Jurkat, Clone E6-1 (cell line): ENCODE measurements around the gene PRR5.
"Not testable (repeated sequence)": the region's sequence is repeated elsewhere in the genome, so short reads cannot be mapped to it uniquely, and the experiment has no call there.

ENCODE experiments used
- DNase-seq: peaks from one replicate; pipeline ENCODE4 v3.0.0-alpha.2; 2011; ENCODE audit warnings: low read depth, low spot score
- H3K4me3 ChIP-seq: 2 replicates; pipeline ENCODE4 v1.5.1; 2011; ENCODE audit warnings: mild to moderate bottlenecking, low read length, control low read depth, moderate library complexity

PRR5 gene

GRCh38 chr22:44729391-44730021 is 27.5 kb downstream of the PRR5 start:
- no peak for DNase-seq
- H3K4me3 ChIP-seq: no peak overlapping the region

- H3K4me3 ChIP-seq: no peak overlapping the region
- no peak for DNase-seq
These were observed 28.0 kb downstream of the PRR5 start for GRCh38 chr22:44730022-44730393.

GRCh38 chr22:44730490-44731356 is 28.7 kb downstream of the PRR5 start:
- no peak overlapping the region for H3K4me3 ChIP-seq
- no peak for DNase-seq

GRCh38 chr22:44731357-44731970 is 29.5 kb downstream of the PRR5 start:
- no peak for DNase-seq
- H3K4me3 ChIP-seq: no peak overlapping the region

- DNase-seq: no peak
- H3K4me3 ChIP-seq: no peak overlapping the region
These were observed 30.1 kb downstream of the PRR5 start for GRCh38 chr22:44732017-44732561.

GRCh38 chr22:44732661-44733060 is 30.7 kb downstream of the PRR5 start:
- no peak for DNase-seq
- no peak overlapping the region for H3K4me3 ChIP-seq

GRCh38 chr22:44733426-44734106 is 31.6 kb downstream of the PRR5 start:
- no peak for DNase-seq

GRCh38 chr22:44734278-44734677 is 32.3 kb downstream of the PRR5 start:
- no peak overlapping the region for H3K4me3 ChIP-seq
- DNase-seq: no peak

More at GRCh38 chr22:44733426-44734106, 31.6 kb downstream of the PRR5 start:
- H3K4me3 ChIP-seq: no peak overlapping the region

- DNase-seq: no peak
- H3K4me3 ChIP-seq: no peak overlapping the region
These were observed 33.0 kb downstream of the PRR5 start for GRCh38 chr22:44734801-44735517.

GRCh38 chr22:44735518-44736428 is 33.8 kb downstream of the PRR5 start:
- DNase-seq: peak; percentile 43

GRCh38 chr22:44736581-44737405 is 34.8 kb downstream of the PRR5 start:
- H3K4me3 ChIP-seq: no peak overlapping the region
- DNase-seq: no peak

More at GRCh38 chr22:44735518-44736428, 33.8 kb downstream of the PRR5 start:
- no peak overlapping the region for H3K4me3 ChIP-seq

- no peak for DNase-seq
- H3K4me3 ChIP-seq: no peak overlapping the region
These were observed 35.7 kb downstream of the PRR5 start for GRCh38 chr22:44737406-44738346.

- no peak for DNase-seq
- H3K4me3 ChIP-seq: no peak overlapping the region
These were observed 36.3 kb downstream of the PRR5 start for GRCh38 chr22:44738347-44738715.

GRCh38 chr22:44739024-44739423 is 37.0 kb downstream of the PRR5 start:
- H3K4me3 ChIP-seq: no peak overlapping the region
- no peak for DNase-seq

- DNase-seq, H3K4me3 ChIP-seq: not testable (repeated sequence)
These were observed 37.7 kb downstream of the PRR5 start for GRCh38 chr22:44739666-44740065.

GRCh38 chr22:44740307-44740706 is 38.3 kb downstream of the PRR5 start:
- H3K4me3 ChIP-seq: no peak overlapping the region
- no peak for DNase-seq
